ENCODE data around the gene EGFL6.

DNA sequence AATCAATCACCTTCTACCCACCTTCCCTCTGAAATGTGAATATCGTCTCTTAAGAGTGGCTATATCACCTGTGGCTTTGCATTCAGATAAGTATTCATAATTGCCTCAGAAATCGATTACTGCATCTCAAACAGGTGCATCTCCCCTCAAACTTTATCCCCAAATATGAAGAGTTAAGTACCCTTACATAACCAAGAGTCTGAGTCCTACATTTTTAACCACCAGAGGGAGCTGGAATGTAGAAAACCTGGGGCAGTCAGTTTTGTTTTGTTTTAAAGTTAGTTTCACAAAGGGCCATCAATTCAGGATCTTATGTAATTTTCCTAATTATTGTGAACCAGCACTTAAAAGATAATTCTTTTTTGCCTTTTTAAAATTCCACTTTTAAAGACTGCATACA lies 89.2 kb downstream of the EGFL6 start:
- TF ChIP-seq EP300 (IDR thresholded peaks at IDR 0.05; ENCODE audit: borderline replicate concordance), result no peak
- peak; percentile 38; the same call in 1 of the 2 replicates for TF ChIP-seq FOXM1 (IDR thresholded peaks at IDR 0.05; ENCODE audit: borderline replicate concordance, low read depth)
- no peak for TF ChIP-seq CEBPB (IDR thresholded peaks at IDR 0.05)
- TF ChIP-seq TCF12 (IDR thresholded peaks at IDR 0.05; ENCODE audit: low read depth), result no peak
- TF ChIP-seq, protein P1, sequence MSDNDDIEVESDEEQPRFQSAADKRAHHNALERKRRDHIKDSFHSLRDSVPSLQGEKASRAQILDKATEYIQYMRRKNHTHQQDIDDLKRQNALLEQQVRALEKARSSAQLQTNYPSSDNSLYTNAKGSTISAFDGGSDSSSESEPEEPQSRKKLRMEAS (IDR thresholded peaks at IDR 0.05), result no peak
- TF ChIP-seq ZBTB7A (IDR thresholded peaks at IDR 0.05; ENCODE audit: low read depth), result no peak
- TF ChIP-seq TEAD4 (IDR thresholded peaks at IDR 0.05), result no peak

Data from Ishikawa (cell line).